Measurements from ENCODE around the gene LPIN1.
"Not testable (repeated sequence)": the region's sequence is repeated elsewhere in the genome, so short reads cannot be mapped to it uniquely, and the experiment has no call there.

The LPIN1 gene

GRCh38 chr2:11716689-11717321 is 29.6 kb upstream of the LPIN1 start:
- no peak for DNase-seq (ENCODE audit: low spot score)

GRCh38 chr2:11717623-11718022 is 28.8 kb upstream of the LPIN1 start:
- no peak for DNase-seq (ENCODE audit: low spot score)

DNA sequence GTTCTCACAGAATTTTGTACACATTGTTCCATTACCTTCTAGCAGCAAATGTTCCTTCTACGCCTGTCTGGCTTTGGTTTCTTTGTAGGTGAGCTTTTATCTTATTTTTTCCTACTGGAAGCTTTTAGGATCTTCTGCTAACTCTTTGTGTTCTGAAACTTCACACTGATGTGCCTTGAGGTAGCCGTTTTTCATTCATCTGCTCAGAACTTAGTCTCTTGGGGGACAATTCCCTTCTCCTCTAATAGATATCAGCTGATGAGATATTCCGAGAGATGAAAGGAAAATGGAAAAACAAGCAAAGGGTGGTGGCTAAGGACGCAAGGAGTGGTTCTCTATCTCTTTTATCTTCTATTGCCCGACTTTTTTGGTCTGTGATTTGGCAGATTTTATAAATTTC is 27.8 kb upstream of the LPIN1 start:
- DNase-seq (ENCODE audit: low spot score) = no peak

GRCh38 chr2:11719230-11719977 is 27.0 kb upstream of the LPIN1 start:
- DNase-seq (ENCODE audit: low spot score) = no peak

- DNase-seq (ENCODE audit: low spot score) = no peak
Measured at GRCh38 chr2:11720752-11721151, 25.7 kb upstream of the LPIN1 start.

- DNase-seq (ENCODE audit: low spot score) = no peak
Measured at GRCh38 chr2:11722292-11723060, 24.0 kb upstream of the LPIN1 start.

DNA sequence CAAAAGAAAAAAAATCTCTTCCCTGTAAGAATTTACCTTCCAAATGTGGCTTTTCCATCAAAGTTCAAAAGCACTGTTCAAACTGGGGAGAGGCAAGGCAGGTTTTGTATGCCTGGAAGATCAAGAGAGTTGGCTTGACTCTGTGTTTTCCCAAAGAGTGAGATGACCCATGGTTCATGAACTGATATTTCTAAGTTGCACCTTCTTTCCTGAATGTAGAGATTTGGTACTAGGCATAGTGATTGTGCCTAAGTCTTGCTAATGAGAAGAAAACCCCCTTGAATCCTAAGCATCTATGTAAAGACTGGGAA is 23.4 kb upstream of the LPIN1 start:
- no peak for DNase-seq (ENCODE audit: low spot score)

- no peak for DNase-seq (ENCODE audit: low spot score)
Measured at GRCh38 chr2:11724151-11724550, 22.3 kb upstream of the LPIN1 start.

DNA sequence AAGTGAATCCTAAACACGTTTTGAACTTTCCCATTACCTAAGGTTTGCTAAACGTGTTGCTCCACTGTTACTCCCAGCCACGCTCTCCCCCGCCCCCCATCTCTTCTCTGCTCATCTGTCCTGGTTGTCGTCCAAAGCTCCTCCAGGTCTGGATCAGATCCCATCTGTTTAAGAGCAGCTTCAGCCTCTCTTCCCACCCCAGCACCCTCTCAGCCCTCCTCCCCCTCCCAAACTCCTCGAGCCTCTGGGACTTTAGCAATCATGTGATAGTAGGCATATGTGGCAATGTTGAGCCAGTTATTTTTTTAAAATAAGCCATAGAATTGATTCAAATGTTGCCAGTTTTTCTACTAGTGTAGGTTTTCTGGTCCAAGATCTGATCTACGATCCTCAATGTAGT is 20.0 kb upstream of the LPIN1 start:
- no peak for DNase-seq (ENCODE audit: low spot score)

- DNase-seq (ENCODE audit: low spot score) = no peak
Measured at GRCh38 chr2:11729362-11730212, 16.8 kb upstream of the LPIN1 start.

- not testable (repeated sequence) for DNase-seq (ENCODE audit: low spot score)
Measured at GRCh38 chr2:11731214-11731984, 15.0 kb upstream of the LPIN1 start.

GRCh38 chr2:11732587-11732986 is 13.8 kb upstream of the LPIN1 start:
- DNase-seq (ENCODE audit: low spot score) = no peak

- not testable (repeated sequence) for DNase-seq (ENCODE audit: low spot score)
Measured at GRCh38 chr2:11737852-11738251, 8.6 kb upstream of the LPIN1 start.

GRCh38 chr2:11738589-11739436 is 7.6 kb upstream of the LPIN1 start:
- no peak for DNase-seq (ENCODE audit: low spot score)

DNA sequence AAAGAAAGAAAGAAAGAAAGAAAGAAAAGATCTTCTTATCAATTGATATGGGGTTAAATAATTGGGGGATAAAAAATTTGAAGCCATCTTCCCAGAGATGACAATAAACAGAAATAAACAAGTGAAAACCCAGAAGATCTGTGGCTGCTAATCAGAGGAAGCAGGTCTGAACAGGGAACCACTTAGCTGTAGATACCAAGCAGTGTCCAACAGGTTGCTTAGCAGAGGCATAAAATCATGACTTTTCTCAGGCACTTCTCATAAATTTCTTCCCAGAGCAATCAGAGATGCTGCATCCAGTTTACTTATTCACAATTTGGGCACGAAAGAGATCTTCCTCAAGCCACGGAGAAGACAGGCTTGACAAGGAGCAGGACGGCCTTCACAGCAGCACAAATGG is 5.7 kb upstream of the LPIN1 start:
- no peak for DNase-seq (ENCODE audit: low spot score)

GRCh38 chr2:11742317-11742701 is 4.1 kb upstream of the LPIN1 start:
- no peak for DNase-seq (ENCODE audit: low spot score)

DNA sequence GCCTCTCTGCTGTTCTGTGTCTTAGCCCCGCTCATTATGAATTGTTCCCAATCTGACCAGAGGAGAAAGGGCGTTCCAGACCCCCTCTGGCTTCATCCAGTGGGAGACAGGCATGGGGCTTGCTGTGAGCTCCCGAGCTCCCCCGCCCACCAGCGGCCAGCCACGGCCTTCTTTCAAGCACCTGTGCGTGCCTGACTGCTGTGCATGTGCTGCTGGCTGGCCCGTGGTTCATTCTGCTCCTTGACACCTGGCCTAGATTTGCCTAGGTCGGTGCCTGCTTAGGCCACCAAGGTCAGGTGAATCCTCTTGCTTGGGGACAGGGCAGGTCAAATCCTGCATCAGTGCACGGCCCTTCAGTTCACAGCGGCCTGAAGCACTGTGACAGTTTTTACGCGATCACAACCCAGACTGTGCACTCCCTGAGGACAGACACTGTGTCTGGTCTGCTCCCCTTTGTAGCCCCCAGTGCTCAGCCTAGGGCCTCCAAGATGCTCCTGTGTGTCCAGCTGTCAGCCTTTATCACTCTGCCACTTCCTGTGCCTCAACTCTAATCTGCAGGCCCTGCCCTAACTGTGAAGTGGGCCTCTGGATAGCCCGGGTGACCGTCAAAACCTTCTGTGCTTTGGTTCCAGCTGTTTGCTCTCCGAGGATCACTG is 3.6 kb upstream of the LPIN1 start:
- DNase-seq (ENCODE audit: low spot score) = no peak

DNA sequence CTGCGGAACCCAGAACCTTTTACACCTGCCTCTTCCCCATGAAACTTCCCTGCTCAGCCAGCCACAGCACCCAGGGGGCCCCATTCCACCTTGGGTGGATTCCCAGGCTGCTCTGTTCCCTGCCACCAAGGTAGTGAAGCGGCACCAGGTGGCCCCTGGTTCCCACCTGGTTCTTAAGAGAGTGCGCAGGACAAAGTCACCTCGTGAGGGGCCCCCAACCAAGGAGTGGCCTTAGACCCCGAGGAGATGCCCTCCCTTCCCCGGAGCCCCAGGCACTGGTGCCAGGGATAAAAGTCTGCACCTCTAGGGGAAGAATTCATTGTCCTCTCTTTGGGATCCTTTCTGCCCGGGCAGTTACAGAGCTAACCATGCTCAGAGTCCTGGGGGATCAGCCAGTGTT is 3.1 kb upstream of the LPIN1 start:
- DNase-seq (ENCODE audit: low spot score) = no peak

GRCh38 chr2:11743846-11744553 is 2.4 kb upstream of the LPIN1 start:
- DNase-seq (ENCODE audit: low spot score) = peak; percentile 87

All from pons (tissue), 1 donor.